ENCODE measurements around the gene IFT74.
"Not testable (repeated sequence)": the region's sequence is repeated elsewhere in the genome, so short reads cannot be mapped to it uniquely, and the experiment has no call there.

IFT74 gene

GRCh38 chr9:27090711-27091110 is 134.5 kb downstream of the IFT74 start:
- Histone ChIP-seq H3K9me3 (ENCODE audit: control insufficient read depth, insufficient read depth, low read depth, low read length) (no peaks in the 10 kb centered on the region), H3K4me1 (ENCODE audit: control insufficient read depth, insufficient read depth, low read length) (no peaks in the 10 kb centered on the region), H3K4me3 (ENCODE audit: low read depth, low read length) (no peak overlapping the region), H3K27ac (ENCODE audit: extremely low read depth, low read depth, low read length) (no peak overlapping the region), H3K36me3 (ENCODE audit: control insufficient read depth in 2 of 2, insufficient read depth in 1 of 2, low read length in 2 of 2) (no peaks in the 10 kb centered on the region)
- CTCF ChIA-PET = no interaction called here
- POLR2A ChIA-PET = no interaction called here
- TF ChIP-seq HOXA7 (CRISPR knock-in tag; IDR thresholded peaks at IDR 0.05; ENCODE audit: borderline replicate concordance) (no peak), ZNF777 (tag by site-specific recombination; IDR thresholded peaks at IDR 0.05; ENCODE audit: borderline replicate concordance) (no peak), ZFP37 (tag by site-specific recombination; IDR thresholded peaks at IDR 0.05) (no peak), ZNF514 (tag by site-specific recombination; IDR thresholded peaks at IDR 0.05) (no peak), ZBTB8A (tag by site-specific recombination; IDR thresholded peaks at IDR 0.05) (no peak), PRDM2 (tag by site-specific recombination; IDR thresholded peaks at IDR 0.05; ENCODE audit: borderline replicate concordance) (no peak), ZNF558 (tag by site-specific recombination; IDR thresholded peaks at IDR 0.05) (no peak), ZNF571 (tag by site-specific recombination; IDR thresholded peaks at IDR 0.05) (no peak), ZSCAN18 (tag by site-specific recombination; IDR thresholded peaks at IDR 0.05) (no peak), ZNF658 (tag by site-specific recombination; IDR thresholded peaks at IDR 0.05) (no peak), KLF10 (tag by site-specific recombination; IDR thresholded peaks at IDR 0.05) (no peak), AEBP2 (tag by site-specific recombination; IDR thresholded peaks at IDR 0.05; ENCODE audit: borderline replicate concordance) (no peak), ZNF473 (tag by site-specific recombination; IDR thresholded peaks at IDR 0.05) (no peak), ZNF585B (tag by site-specific recombination; IDR thresholded peaks at IDR 0.05) (no peak), ZNF449 (tag by site-specific recombination; IDR thresholded peaks at IDR 0.05) (no peak), ZNF311 (tag by site-specific recombination; IDR thresholded peaks at IDR 0.05; ENCODE audit: borderline replicate concordance) (no peak), ZNF837 (tag by site-specific recombination; IDR thresholded peaks at IDR 0.05) (no peak), ZNF391 (tag by site-specific recombination; IDR thresholded peaks at IDR 0.05; ENCODE audit: borderline replicate concordance, low read depth) (no peak), ZNF426 (tag by site-specific recombination; IDR thresholded peaks at IDR 0.05) (no peak)

- H3K36me3 ChIP-seq (ENCODE audit: control insufficient read depth in 2 of 2, insufficient read depth in 1 of 2, low read length in 2 of 2); H3K4me3 ChIP-seq (ENCODE audit: low read depth, low read length); H3K27ac ChIP-seq (ENCODE audit: extremely low read depth, low read depth, low read length); POLR2A ChIA-PET; H3K9me3 ChIP-seq (ENCODE audit: control insufficient read depth, insufficient read depth, low read depth, low read length); CTCF ChIA-PET; H3K4me1 ChIP-seq (ENCODE audit: control insufficient read depth, insufficient read depth, low read length): not testable (repeated sequence)
Observed at GRCh38 chr9:27092496-27092895, 136.3 kb downstream of the IFT74 start.

GRCh38 chr9:27093384-27094067 is 137.3 kb downstream of the IFT74 start:
- not testable (repeated sequence) for H3K36me3 ChIP-seq (ENCODE audit: control insufficient read depth in 2 of 2, insufficient read depth in 1 of 2, low read length in 2 of 2)

More at GRCh38 chr9:27093384-27094067, 137.3 kb downstream of the IFT74 start:
- CTCF ChIA-PET = interaction anchor here (0.8 kb wide), 1 partner anchor 118 kb away, joined by 4 read pairs; no protein-coding TSS in a partner anchor
- POLR2A ChIA-PET; H3K4me3 ChIP-seq (ENCODE audit: low read depth, low read length); H3K9me3 ChIP-seq (ENCODE audit: control insufficient read depth, insufficient read depth, low read depth, low read length); H3K27ac ChIP-seq (ENCODE audit: extremely low read depth, low read depth, low read length); H3K4me1 ChIP-seq (ENCODE audit: control insufficient read depth, insufficient read depth, low read length): not testable (repeated sequence)

All from HEK293 (cell line).